ENCODE measurements around the gene HNMT. TPM values are rescaled to one million over a fixed set of nuclear protein-coding genes. Genes with fewer than 3 reads are reported as not detected.
"Not testable (repeated sequence)": the region's sequence is repeated elsewhere in the genome, so short reads cannot be mapped to it uniquely, and the experiment has no call there.

Gene HNMT
- total and polyA plus RNA-seq, 2 donors (not counting 1 experiment from before 2014, with no cell fraction given) = 0.24 TPM; not detected in 1

GRCh38 chr2:137992039-137992646 is 27.9 kb downstream of the HNMT start:
- Histone ChIP-seq H3K27ac (ENCODE audit: low read length in 2 of 2) (no peak overlapping the region), H3K79me2 (ENCODE audit: control insufficient read depth, insufficient read depth, low read length) (no peaks in the 10 kb centered on the region), H3K4me2 (replicated peaks; ENCODE audit: low read depth, low read length, poor library complexity, severe bottlenecking) (no peak overlapping the region), H4K20me1 (ENCODE audit: control insufficient read depth, insufficient read depth, low read length, poor library complexity, severe bottlenecking) (no peaks in the 10 kb centered on the region), H3K9me3 (ENCODE audit: control extremely low read depth in 1 of 3, control insufficient read depth in 2 of 3, insufficient read depth in 1 of 3, low read length in 2 of 3) (peaks cover 0 to 12% (median 0%) of the 10 kb centered on the region in 3 donors), H3K4me1 (ENCODE audit: control insufficient read depth in 2 of 2, insufficient read depth in 2 of 2, low read length in 2 of 2) (no peaks in the 10 kb centered on the region), H3K36me3 (replicated peaks in 1 of 2; ENCODE audit: control extremely low read depth in 1 of 2, control insufficient read depth in 1 of 2, extremely low read depth in 1 of 2, insufficient read depth in 2 of 2, low read length in 1 of 2) (no peaks in the 10 kb centered on the region), H3K9ac (ENCODE audit: low read length) (no peak overlapping the region), H3K27me3 (replicated peaks in 1 of 4; ENCODE audit: control extremely low read depth in 1 of 4, control insufficient read depth in 3 of 4, insufficient read depth in 4 of 4, low read length in 3 of 4) (no peaks in the 10 kb centered on the region), H2AFZ (ENCODE audit: insufficient read depth, low read depth, low read length, poor library complexity, severe bottlenecking) (no peak overlapping the region), H3K4me3 (ENCODE audit: control extremely low read depth in 1 of 5, extremely low read depth in 1 of 5, insufficient read depth in 1 of 5, low read depth in 2 of 5, low read length in 4 of 5) (no peak overlapping the region)
- ATAC-seq (ENCODE audit: low read depth) (no peak), DNase-seq (no peak)
- ChIA-PET CTCF (no interaction called here), POLR2A (no interaction called here)
- 97% methylated on average over 6 of the region's 6 CpGs for WGBS (ENCODE audit: insufficient coverage)
- Mint-ChIP-seq H3K4me1 (no peaks in the 10 kb centered on the region), H3K9me3 (ENCODE audit: insufficient read depth) (peaks cover 2% of the 10 kb centered on the region), H3K4me3 (no peak overlapping the region), H3K27ac (no peak overlapping the region), H3K27me3 (peaks cover 3% of the 10 kb centered on the region)
- no peak for TF ChIP-seq EZH2 (IDR thresholded peaks at IDR 0.05; ENCODE audit: borderline replicate concordance, insufficient read depth, low read depth, low read length, poor library complexity, severe bottlenecking)
- no peak for TF ChIP-seq CTCF (IDR thresholded peaks at IDR 0.05)
- intact Hi-C loops (cut with micrococcal nuclease) = no loop called here

DNA sequence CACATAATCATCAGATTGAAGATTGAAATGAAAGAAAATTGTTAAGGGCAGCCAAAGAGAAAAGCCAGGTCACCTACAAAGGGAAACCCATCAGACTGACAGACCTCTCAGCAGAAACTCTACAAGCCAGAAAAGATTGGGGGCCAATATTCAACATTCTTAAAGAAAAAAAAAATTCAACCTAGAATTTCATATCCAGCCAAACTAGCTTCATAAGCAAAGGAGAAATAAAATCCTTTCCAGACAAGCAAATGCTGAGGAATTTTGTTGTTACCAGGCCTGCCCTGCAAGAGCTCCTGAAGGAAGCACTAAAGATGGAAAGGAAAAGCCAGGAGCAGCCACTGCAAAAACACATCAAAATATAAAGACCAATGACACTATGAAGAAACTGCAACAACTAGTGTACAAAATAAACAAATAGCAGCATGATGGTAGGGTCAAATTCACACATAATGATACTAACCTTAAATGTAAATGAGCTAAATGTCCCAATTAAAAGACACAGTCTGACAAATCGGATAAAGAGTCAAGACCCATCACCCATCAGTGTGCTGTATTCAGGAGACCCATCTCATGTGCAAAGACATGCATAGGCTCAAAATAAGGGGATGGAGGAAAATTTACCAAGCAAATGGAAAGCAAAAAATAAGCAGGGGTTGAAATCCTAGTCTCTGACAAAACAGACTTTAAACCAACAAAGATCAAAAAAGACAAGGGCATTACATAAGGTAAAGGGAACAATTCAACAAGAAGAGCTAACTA is 29.6 kb downstream of the HNMT start:
- CTCF ChIA-PET; H3K27me3 Mint-ChIP-seq; H3K79me2 ChIP-seq (ENCODE audit: control insufficient read depth, insufficient read depth, low read length); H3K4me2 ChIP-seq (replicated peaks; ENCODE audit: low read depth, low read length, poor library complexity, severe bottlenecking); H3K36me3 ChIP-seq (replicated peaks in 1 of 2; ENCODE audit: control extremely low read depth in 1 of 2, control insufficient read depth in 1 of 2, extremely low read depth in 1 of 2, insufficient read depth in 2 of 2, low read length in 1 of 2); intact Hi-C loops (cut with micrococcal nuclease); H3K4me3 Mint-ChIP-seq; H2AFZ ChIP-seq (ENCODE audit: insufficient read depth, low read depth, low read length, poor library complexity, severe bottlenecking); H3K27ac ChIP-seq (ENCODE audit: low read length in 2 of 2); H3K4me1 Mint-ChIP-seq; H3K27me3 ChIP-seq (replicated peaks in 1 of 4; ENCODE audit: control extremely low read depth in 1 of 4, control insufficient read depth in 3 of 4, insufficient read depth in 4 of 4, low read length in 3 of 4); H4K20me1 ChIP-seq (ENCODE audit: control insufficient read depth, insufficient read depth, low read length, poor library complexity, severe bottlenecking); ATAC-seq (ENCODE audit: low read depth); DNase-seq; H3K27ac Mint-ChIP-seq; POLR2A ChIA-PET; H3K4me3 ChIP-seq (ENCODE audit: control extremely low read depth in 1 of 5, extremely low read depth in 1 of 5, insufficient read depth in 1 of 5, low read depth in 2 of 5, low read length in 4 of 5); H3K4me1 ChIP-seq (ENCODE audit: control insufficient read depth in 2 of 2, insufficient read depth in 2 of 2, low read length in 2 of 2); H3K9me3 Mint-ChIP-seq (ENCODE audit: insufficient read depth); H3K9ac ChIP-seq (ENCODE audit: low read length): not testable (repeated sequence)
- no CpG with 5 or more reads among the region's 1 CpG for WGBS (ENCODE audit: insufficient coverage)
- peaks cover 0 to 12% (median 0%) of the 10 kb centered on the region in 3 donors for H3K9me3 ChIP-seq (ENCODE audit: control extremely low read depth in 1 of 3, control insufficient read depth in 2 of 3, insufficient read depth in 1 of 3, low read length in 2 of 3)

DNA sequence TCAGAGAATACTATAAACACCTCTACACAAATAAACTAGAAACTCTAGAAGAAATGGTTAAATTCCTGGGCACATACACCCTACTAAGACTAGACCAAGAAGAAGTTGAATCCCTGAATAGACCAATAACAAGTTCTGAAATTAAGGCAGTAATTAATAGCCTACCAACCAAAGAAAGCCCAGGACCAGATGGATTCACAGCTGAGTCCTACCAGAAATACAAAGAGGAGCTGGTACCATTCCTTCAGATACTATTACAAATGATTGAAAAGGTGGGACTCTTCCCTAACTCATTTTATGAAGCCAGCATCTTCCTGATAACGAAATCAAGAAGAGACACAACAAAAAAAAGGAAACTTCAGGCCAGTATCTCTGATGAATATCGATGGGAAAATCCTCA is 31.1 kb downstream of the HNMT start:
- H3K27ac Mint-ChIP-seq; intact Hi-C loops (cut with micrococcal nuclease); H3K79me2 ChIP-seq (ENCODE audit: control insufficient read depth, insufficient read depth, low read length); H4K20me1 ChIP-seq (ENCODE audit: control insufficient read depth, insufficient read depth, low read length, poor library complexity, severe bottlenecking); CTCF ChIA-PET; H3K9ac ChIP-seq (ENCODE audit: low read length); DNase-seq; H3K27me3 Mint-ChIP-seq; H3K4me3 ChIP-seq (ENCODE audit: control extremely low read depth in 1 of 5, extremely low read depth in 1 of 5, insufficient read depth in 1 of 5, low read depth in 2 of 5, low read length in 4 of 5); H3K4me1 ChIP-seq (ENCODE audit: control insufficient read depth in 2 of 2, insufficient read depth in 2 of 2, low read length in 2 of 2); H3K4me1 Mint-ChIP-seq; H3K27me3 ChIP-seq (replicated peaks in 1 of 4; ENCODE audit: control extremely low read depth in 1 of 4, control insufficient read depth in 3 of 4, insufficient read depth in 4 of 4, low read length in 3 of 4); H3K27ac ChIP-seq (ENCODE audit: low read length in 2 of 2); POLR2A ChIA-PET; H3K36me3 ChIP-seq (replicated peaks in 1 of 2; ENCODE audit: control extremely low read depth in 1 of 2, control insufficient read depth in 1 of 2, extremely low read depth in 1 of 2, insufficient read depth in 2 of 2, low read length in 1 of 2); H3K4me2 ChIP-seq (replicated peaks; ENCODE audit: low read depth, low read length, poor library complexity, severe bottlenecking); H3K9me3 Mint-ChIP-seq (ENCODE audit: insufficient read depth); ATAC-seq (ENCODE audit: low read depth); H2AFZ ChIP-seq (ENCODE audit: insufficient read depth, low read depth, low read length, poor library complexity, severe bottlenecking); H3K4me3 Mint-ChIP-seq: not testable (repeated sequence)
- peaks cover 0 to 12% (median 0%) of the 10 kb centered on the region in 3 donors for H3K9me3 ChIP-seq (ENCODE audit: control extremely low read depth in 1 of 3, control insufficient read depth in 2 of 3, insufficient read depth in 1 of 3, low read length in 2 of 3)
- WGBS (ENCODE audit: insufficient coverage) = 82% methylated on average over 2 of the region's 2 CpGs

All from B cell (primary cell).